MM.1S (cell line): ENCODE data around the gene ZNF79.

Source experiments
- DNase-seq: peaks from one replicate; pipeline ENCODE4 v3.0.0-alpha.2; 2015
- H2AFZ ChIP-seq: fragments of 300-600 bp; sonication (generic); 2 replicates; pipeline ENCODE4 v1.6.0; 2016; ENCODE audit warnings: antibody characterized with exemption, low read length
- H3F3A ChIP-seq: fragments of 300-600 bp; sonication (generic); 2 replicates; pipeline ENCODE4 v1.6.1; 2016; ENCODE audit warnings: mild to moderate bottlenecking, antibody characterized with exemption, low read length, moderate library complexity, mixed read lengths; ENCODE audit not compliant: insufficient read depth
- H3K27ac ChIP-seq: fragments of 300-600 bp; sonication (generic); 2 replicates; pipeline ENCODE4 v1.5.1; 2016; ENCODE audit warnings: mild to moderate bottlenecking, low read length
- H3K27me3 ChIP-seq: fragments of 300-600 bp; sonication (generic); replicated peaks from 2 replicates; pipeline ENCODE4 v1.6.0; 2016; ENCODE audit warnings: low read length; ENCODE audit not compliant: insufficient read depth
- H3K36me3 ChIP-seq: fragments of 300-600 bp; sonication (generic); replicated peaks from 2 replicates; pipeline ENCODE4 v1.6.1; 2016; ENCODE audit warnings: mild to moderate bottlenecking, low read length, mixed read lengths; ENCODE audit not compliant: insufficient read depth
- H3K4me1 ChIP-seq: fragments of 300-600 bp; sonication (generic); 2 replicates; pipeline ENCODE4 v1.6.1; 2016; ENCODE audit warnings: low read length, mixed read lengths
- H3K4me2 ChIP-seq: fragments of 300-600 bp; sonication (generic); 2 replicates; pipeline ENCODE4 v1.6.0; 2016; ENCODE audit warnings: low read depth, low read length
- H3K4me3 ChIP-seq: fragments of 300-600 bp; sonication (generic); 2 replicates; pipeline ENCODE4 v1.5.1; 2016; ENCODE audit warnings: low read length, mixed read lengths
- H3K79me2 ChIP-seq: fragments of 300-600 bp; sonication (generic); 2 replicates; pipeline ENCODE4 v1.6.1; 2016; ENCODE audit warnings: mixed run types, low read length, mixed read lengths
- H3K9ac ChIP-seq: fragments of 300-600 bp; sonication (generic); 2 replicates; pipeline ENCODE4 v1.6.1; 2016; ENCODE audit warnings: low read length, mixed read lengths
- H3K9me2 ChIP-seq: fragments of 300-600 bp; sonication (generic); replicated peaks from 2 replicates; pipeline ENCODE4 v1.6.1; 2016; ENCODE audit warnings: mild to moderate bottlenecking, low read length, mixed read lengths; ENCODE audit not compliant: insufficient read depth
- H3K9me3 ChIP-seq: fragments of 300-600 bp; sonication (generic); replicated peaks from 2 replicates; pipeline ENCODE4 v1.6.1; 2016; ENCODE audit warnings: mild to moderate bottlenecking, low read length, mixed read lengths; ENCODE audit not compliant: insufficient read depth
- H4K20me1 ChIP-seq: fragments of 300-600 bp; sonication (generic); 2 replicates; pipeline ENCODE4 v1.6.1; 2016; ENCODE audit warnings: mild to moderate bottlenecking, low read length, moderate library complexity, mixed read lengths; ENCODE audit not compliant: insufficient read depth
- EZH2 ChIP-seq: fragments of 300-600 bp; sonication (generic); optimal IDR thresholded peaks from 2 replicates; pipeline ENCODE3; 2017; ENCODE audit warnings: low read depth, mild to moderate bottlenecking, antibody characterized with exemption, low read length, mixed read lengths
- EZH2phosphoT487 ChIP-seq: fragments of 300-600 bp; sonication (generic); IDR thresholded peaks from 2 replicates; pipeline ENCODE4 v1.6.1; 2018; ENCODE audit warnings: antibody characterized with exemption, low read length
- TF ChIP-seq, protein P1 (sequence below): fragments of 300-600 bp; sonication (generic); IDR thresholded peaks from 2 replicates; pipeline ENCODE4 v1.5.1; 2016; ENCODE audit warnings: antibody characterized with exemption, low read length, mixed read lengths

The ZNF79 gene

DNA sequence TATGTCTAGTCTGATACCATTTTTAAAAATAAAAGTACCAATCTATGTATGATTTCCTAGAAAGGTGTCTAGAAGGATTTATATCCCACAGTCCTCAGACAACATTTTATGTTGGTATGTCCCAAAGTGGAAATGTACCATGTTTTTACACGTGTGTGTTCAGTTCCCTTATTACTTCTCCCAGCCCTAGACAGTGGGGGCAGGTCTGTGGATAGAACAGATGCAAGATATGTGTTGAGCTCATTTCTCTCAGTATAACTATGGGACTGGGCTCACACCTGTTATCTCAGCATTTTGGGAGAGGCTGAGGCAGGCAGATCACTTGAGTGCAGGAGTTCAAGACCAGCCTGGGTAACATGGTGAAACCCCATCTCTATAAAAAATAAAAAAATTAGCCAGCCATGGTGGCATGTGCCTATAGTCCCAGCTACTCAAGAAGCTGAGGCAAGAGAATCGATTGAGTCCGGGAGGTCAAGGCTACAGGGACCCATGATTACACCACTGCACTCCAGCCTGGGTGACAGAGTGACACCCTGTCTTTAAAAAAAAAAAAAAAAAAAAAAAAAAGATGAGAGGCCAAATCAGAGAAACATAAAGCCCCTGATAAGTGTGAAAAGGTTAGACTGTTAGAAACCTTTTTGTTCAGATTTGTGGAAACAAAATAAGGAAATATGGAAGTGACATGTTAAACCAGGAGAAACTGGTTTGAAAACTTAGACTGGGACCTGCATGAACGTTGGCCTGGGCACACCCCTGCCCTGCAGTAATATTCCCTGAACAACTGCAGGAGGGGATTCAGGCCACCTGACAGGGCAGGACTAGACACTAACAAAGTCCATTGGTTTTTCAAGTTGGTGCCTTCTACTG, 34.6 kb upstream of the ZNF79 start:
- Histone ChIP-seq H3K4me3 (no peak overlapping the region), H2AFZ (no peak overlapping the region), H4K20me1 (no peaks in the 10 kb centered on the region), H3K27ac (no peak overlapping the region), H3K4me2 (no peak overlapping the region), H3K36me3 (no peaks in the 10 kb centered on the region), H3K4me1 (peaks cover 4% of the 10 kb centered on the region; the same call in 1 of the 2 replicates), H3F3A (no peaks in the 10 kb centered on the region), H3K9ac (no peak overlapping the region), H3K9me2 (no peaks in the 10 kb centered on the region), H3K9me3 (no peaks in the 10 kb centered on the region), H3K27me3 (no peaks in the 10 kb centered on the region), H3K79me2 (no peaks in the 10 kb centered on the region)
- TF ChIP-seq, protein P1, sequence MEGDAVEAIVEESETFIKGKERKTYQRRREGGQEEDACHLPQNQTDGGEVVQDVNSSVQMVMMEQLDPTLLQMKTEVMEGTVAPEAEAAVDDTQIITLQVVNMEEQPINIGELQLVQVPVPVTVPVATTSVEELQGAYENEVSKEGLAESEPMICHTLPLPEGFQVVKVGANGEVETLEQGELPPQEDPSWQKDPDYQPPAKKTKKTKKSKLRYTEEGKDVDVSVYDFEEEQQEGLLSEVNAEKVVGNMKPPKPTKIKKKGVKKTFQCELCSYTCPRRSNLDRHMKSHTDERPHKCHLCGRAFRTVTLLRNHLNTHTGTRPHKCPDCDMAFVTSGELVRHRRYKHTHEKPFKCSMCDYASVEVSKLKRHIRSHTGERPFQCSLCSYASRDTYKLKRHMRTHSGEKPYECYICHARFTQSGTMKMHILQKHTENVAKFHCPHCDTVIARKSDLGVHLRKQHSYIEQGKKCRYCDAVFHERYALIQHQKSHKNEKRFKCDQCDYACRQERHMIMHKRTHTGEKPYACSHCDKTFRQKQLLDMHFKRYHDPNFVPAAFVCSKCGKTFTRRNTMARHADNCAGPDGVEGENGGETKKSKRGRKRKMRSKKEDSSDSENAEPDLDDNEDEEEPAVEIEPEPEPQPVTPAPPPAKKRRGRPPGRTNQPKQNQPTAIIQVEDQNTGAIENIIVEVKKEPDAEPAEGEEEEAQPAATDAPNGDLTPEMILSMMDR, result no peak
- TF ChIP-seq EZH2phosphoT487, result no peak
- no peak for TF ChIP-seq EZH2
- no peak for DNase-seq

DNA sequence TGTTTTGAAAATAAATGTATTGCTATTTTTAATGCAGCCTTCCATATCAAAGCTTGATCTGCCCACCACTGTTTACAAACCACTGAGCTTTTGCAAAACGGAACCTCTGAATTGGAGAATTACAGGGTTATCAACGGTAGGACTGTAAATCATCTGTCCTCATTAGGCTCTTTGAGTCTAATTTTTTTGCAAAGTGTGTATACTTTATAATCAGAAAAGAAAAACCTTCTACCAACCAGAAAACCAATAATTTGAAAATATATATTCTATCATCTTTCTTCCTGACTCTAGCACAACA, 34.0 kb upstream of the ZNF79 start:
- DNase-seq, result no peak
- H3K9me3 ChIP-seq, result no peaks in the 10 kb centered on the region
- no peaks in the 10 kb centered on the region for H4K20me1 ChIP-seq
- no peaks in the 10 kb centered on the region for H3K36me3 ChIP-seq
- no peaks in the 10 kb centered on the region for H3F3A ChIP-seq
- H3K9me2 ChIP-seq, result no peaks in the 10 kb centered on the region
- no peak overlapping the region for H3K9ac ChIP-seq
- TF ChIP-seq EZH2phosphoT487 (no peak), EZH2 (no peak)
- TF ChIP-seq, protein P1, result no peak
- H3K79me2 ChIP-seq, result no peaks in the 10 kb centered on the region
- peaks cover 4% of the 10 kb centered on the region; the same call in 1 of the 2 replicates for H3K4me1 ChIP-seq
- no peak overlapping the region for H3K4me2 ChIP-seq
- no peak overlapping the region for H3K27ac ChIP-seq
- H3K27me3 ChIP-seq, result no peaks in the 10 kb centered on the region
- no peak overlapping the region for H2AFZ ChIP-seq
- H3K4me3 ChIP-seq, result no peak overlapping the region

DNA sequence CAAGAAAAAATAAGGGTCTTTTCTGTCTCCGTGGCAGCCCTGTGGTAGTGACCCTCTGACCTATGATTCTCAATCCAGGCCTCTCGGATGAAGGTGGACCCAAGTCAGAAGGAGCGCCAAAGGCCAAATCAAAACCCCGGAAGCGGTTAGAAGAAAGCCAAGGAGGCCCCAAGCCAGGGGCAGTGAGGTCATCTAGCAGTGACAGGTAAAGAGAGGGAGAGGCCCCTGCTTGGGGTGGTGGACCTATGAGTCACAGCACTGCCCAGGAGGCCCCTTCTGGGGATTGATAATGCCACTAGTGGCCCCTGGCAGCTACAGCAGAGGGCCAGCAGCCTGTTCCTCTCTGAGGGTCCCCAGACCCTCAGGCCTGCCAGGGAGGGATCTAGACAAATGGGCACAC, 33.6 kb upstream of the ZNF79 start:
- TF ChIP-seq EZH2phosphoT487 (no peak), EZH2 (no peak)
- TF ChIP-seq, protein P1, result no peak
- H3K36me3 ChIP-seq, result no peaks in the 10 kb centered on the region
- H3K27ac ChIP-seq, result no peak overlapping the region
- H3K4me1 ChIP-seq, result peaks cover 6% of the 10 kb centered on the region; the same call in 1 of the 2 replicates
- no peak overlapping the region for H3K9ac ChIP-seq
- no peaks in the 10 kb centered on the region for H3K9me2 ChIP-seq
- no peaks in the 10 kb centered on the region for H4K20me1 ChIP-seq
- no peaks in the 10 kb centered on the region for H3K79me2 ChIP-seq
- H2AFZ ChIP-seq, result no peak overlapping the region
- H3K9me3 ChIP-seq, result no peaks in the 10 kb centered on the region
- H3F3A ChIP-seq, result no peaks in the 10 kb centered on the region
- DNase-seq, result no peak
- H3K4me3 ChIP-seq, result no peak overlapping the region
- H3K4me2 ChIP-seq, result no peak overlapping the region
- H3K27me3 ChIP-seq, result no peaks in the 10 kb centered on the region
